NCI-H510A (cell line): Measurements from ENCODE around the gene OR2L8.

Experiments used
- DNase-seq: peaks from one replicate; lab custom pipeline; 2025; lab: John Stamatoyannopoulos, UW

The OR2L8 gene

DNA sequence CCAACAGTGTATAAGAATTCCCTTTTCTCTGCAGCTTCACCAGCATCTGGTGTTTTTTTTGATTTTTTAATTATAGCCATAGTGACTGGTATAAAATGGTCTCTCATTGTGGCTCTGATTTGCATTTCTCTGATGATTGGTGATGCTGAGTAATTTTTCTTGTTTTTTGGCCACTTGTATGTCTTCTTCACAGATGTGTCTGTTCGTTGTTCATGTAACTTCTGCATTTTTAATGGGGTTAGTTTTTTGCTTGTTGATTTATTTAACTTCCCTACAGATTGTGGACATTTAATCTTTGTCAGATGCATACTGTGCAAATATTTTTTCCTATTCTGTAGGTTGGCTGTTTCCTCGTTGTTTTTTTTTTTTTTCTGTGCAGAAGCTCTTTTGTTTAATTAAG lies 44.3 kb downstream of the OR2L8 start:
- DNase-seq, result no peak

DNA sequence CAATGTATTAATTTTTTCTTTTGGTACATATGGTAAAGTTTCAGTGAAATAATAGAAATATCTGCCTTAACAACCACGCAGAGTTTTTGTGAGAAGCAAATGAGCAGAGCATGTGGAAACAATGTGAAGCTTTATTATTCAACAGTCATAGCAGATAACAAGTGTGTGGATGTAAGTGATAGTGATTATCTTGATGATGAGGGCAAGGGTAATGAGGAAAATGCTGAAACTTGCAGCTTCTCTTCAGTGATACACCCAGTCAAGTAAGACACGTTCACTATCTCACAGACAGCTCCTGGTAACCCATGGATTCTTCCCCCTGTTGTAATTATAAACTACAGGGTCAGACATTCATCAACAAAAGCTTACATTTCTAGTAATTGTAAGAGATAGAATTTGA lies 50.2 kb downstream of the OR2L8 start:
- DNase-seq, result no peak
